KMS-11 (cell line): ENCODE data around the gene DCANP1.

Source experiments
- H2AFZ ChIP-seq: fragments of 200-600 bp; sonication (generic); 2 replicates; pipeline ENCODE4 v1.6.1; 2016; ENCODE audit warnings: antibody characterized with exemption, mixed run types, low read depth
- H3K27ac ChIP-seq: fragments of 200-600 bp; sonication (generic); 2 replicates; pipeline ENCODE4 v1.6.1; 2016; ENCODE audit warnings: mild to moderate bottlenecking, mixed run types
- H3K27me3 ChIP-seq: fragments of 200-600 bp; sonication (generic); 2 replicates; pipeline ENCODE4 v1.6.1; 2017; ENCODE audit warnings: mild to moderate bottlenecking, low read depth, mixed run types, moderate library complexity; ENCODE audit not compliant: insufficient read depth
- H3K36me3 ChIP-seq: fragments of 200-600 bp; sonication (generic); 2 replicates; pipeline ENCODE4 v1.6.1; 2017; ENCODE audit warnings: mild to moderate bottlenecking, mixed run types; ENCODE audit not compliant: insufficient read depth
- H3K4me1 ChIP-seq: fragments of 200-600 bp; sonication (generic); 2 replicates; pipeline ENCODE4 v1.6.1; 2016; ENCODE audit warnings: mild to moderate bottlenecking, low read depth, mixed run types; ENCODE audit not compliant: poor library complexity, severe bottlenecking
- H3K4me2 ChIP-seq: fragments of 200-600 bp; sonication (generic); 2 replicates; pipeline ENCODE4 v1.7.0; 2016; ENCODE audit warnings: mild to moderate bottlenecking, mixed run types
- H3K4me3 ChIP-seq: fragments of 200-600 bp; sonication (generic); IDR thresholded peaks from 2 replicates; pipeline ENCODE4 v1.6.1; 2017; ENCODE audit warnings: low read depth, low read length, mixed read lengths; ENCODE audit not compliant: insufficient read depth
- H3K79me2 ChIP-seq: fragments of 200-600 bp; sonication (generic); 2 replicates; pipeline ENCODE4 v1.6.1; 2016; ENCODE audit warnings: low read depth, mixed run types; ENCODE audit not compliant: insufficient read depth
- H3K9ac ChIP-seq: fragments of 200-600 bp; sonication (generic); 2 replicates; pipeline ENCODE4 v1.6.1; 2016; ENCODE audit warnings: mild to moderate bottlenecking, mixed run types
- H4K20me1 ChIP-seq: fragments of 200-600 bp; sonication (generic); 2 replicates; pipeline ENCODE4 v1.6.1; 2016; ENCODE audit warnings: mild to moderate bottlenecking, mixed run types; ENCODE audit not compliant: insufficient read depth
- CTCF ChIP-seq: fragments of 200-600 bp; sonication (generic); conservative IDR thresholded peaks from 2 replicates; pipeline ENCODE4 v1.6.1; 2017; ENCODE audit warnings: low read depth, mild to moderate bottlenecking, antibody characterized with exemption, low read length, moderate library complexity, mixed read lengths

The DCANP1 gene

GRCh38 chr5:135468541-135468940, 21.4 kb upstream of the DCANP1 start:
- no peak overlapping the region for H3K4me2 ChIP-seq

GRCh38 chr5:135467871-135468485, 20.8 kb upstream of the DCANP1 start:
- no peak for TF ChIP-seq CTCF
- Histone ChIP-seq H3K79me2 (no peaks in the 10 kb centered on the region), H3K27me3 (no peaks in the 10 kb centered on the region), H3K27ac (no peak overlapping the region), H4K20me1 (no peaks in the 10 kb centered on the region), H3K4me1 (peaks cover 3% of the 10 kb centered on the region), H3K9ac (no peak overlapping the region), H3K4me3 (no peak overlapping the region), H2AFZ (no peak overlapping the region), H3K4me2 (no peak overlapping the region), H3K36me3 (no peaks in the 10 kb centered on the region)

More at GRCh38 chr5:135468541-135468940, 21.4 kb upstream of the DCANP1 start:
- no peak overlapping the region for H3K4me3 ChIP-seq
- no peaks in the 10 kb centered on the region for H3K79me2 ChIP-seq
- H2AFZ ChIP-seq, result no peak overlapping the region
- no peak overlapping the region for H3K27ac ChIP-seq
- peaks cover 3% of the 10 kb centered on the region for H3K4me1 ChIP-seq
- H3K9ac ChIP-seq, result no peak overlapping the region
- no peaks in the 10 kb centered on the region for H3K27me3 ChIP-seq
- H3K36me3 ChIP-seq, result no peaks in the 10 kb centered on the region
- H4K20me1 ChIP-seq, result no peaks in the 10 kb centered on the region
- no peak for TF ChIP-seq CTCF

GRCh38 chr5:135467051-135467625, 20.0 kb upstream of the DCANP1 start:
- no peak for TF ChIP-seq CTCF
- H2AFZ ChIP-seq, result no peak overlapping the region
- H3K4me2 ChIP-seq, result no peak overlapping the region
- H3K36me3 ChIP-seq, result no peaks in the 10 kb centered on the region
- no peaks in the 10 kb centered on the region for H3K27me3 ChIP-seq
- no peak overlapping the region for H3K9ac ChIP-seq
- no peak overlapping the region for H3K4me3 ChIP-seq
- H3K27ac ChIP-seq, result no peak overlapping the region
- peaks cover 3% of the 10 kb centered on the region for H3K4me1 ChIP-seq
- H4K20me1 ChIP-seq, result no peaks in the 10 kb centered on the region
- no peaks in the 10 kb centered on the region for H3K79me2 ChIP-seq

GRCh38 chr5:135466178-135467050, 19.3 kb upstream of the DCANP1 start:
- no peak overlapping the region for H3K9ac ChIP-seq
- H3K4me2 ChIP-seq, result peak overlapping the region; percentile 62; the same call in 1 of the 2 replicates
- no peaks in the 10 kb centered on the region for H3K36me3 ChIP-seq
- H3K4me1 ChIP-seq, result peaks cover 3% of the 10 kb centered on the region
- H3K79me2 ChIP-seq, result no peaks in the 10 kb centered on the region
- no peak overlapping the region for H3K4me3 ChIP-seq
- TF ChIP-seq CTCF, result peak; percentile 83
- H3K27ac ChIP-seq, result no peak overlapping the region
- H3K27me3 ChIP-seq, result no peaks in the 10 kb centered on the region
- H2AFZ ChIP-seq, result peak overlapping the region; percentile 95
- no peaks in the 10 kb centered on the region for H4K20me1 ChIP-seq
